NCI-H1694 treated with DMSO at 0.1 percent for 48 hours (cell line): ENCODE data around the gene EXOC1.
"Not testable (repeated sequence)": the region's sequence is repeated elsewhere in the genome, so short reads cannot be mapped to it uniquely, and the experiment has no call there.

Source experiments
- DNase-seq: peaks from one replicate; lab custom pipeline; 2025; lab: John Stamatoyannopoulos, UW

EXOC1 gene

DNA sequence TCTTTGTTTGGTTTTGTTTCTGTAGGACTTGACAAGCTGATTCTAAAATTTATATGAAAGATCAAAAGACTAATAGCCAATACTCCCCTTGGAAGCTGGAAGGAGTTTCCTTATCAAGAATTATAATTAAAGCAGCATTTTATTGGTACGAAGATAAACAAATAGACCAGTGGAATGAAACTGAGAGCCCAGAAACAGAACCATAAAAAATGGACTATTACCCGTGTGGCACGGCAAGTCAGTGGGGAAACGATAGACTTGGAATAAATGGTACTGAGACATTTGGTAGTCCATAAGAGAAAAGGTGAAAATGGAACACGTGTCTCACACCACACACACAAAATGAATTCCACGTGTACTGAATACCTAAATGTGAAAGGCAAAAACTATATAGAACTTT is 52.9 kb downstream of the EXOC1 start:
- DNase-seq = no peak

DNA sequence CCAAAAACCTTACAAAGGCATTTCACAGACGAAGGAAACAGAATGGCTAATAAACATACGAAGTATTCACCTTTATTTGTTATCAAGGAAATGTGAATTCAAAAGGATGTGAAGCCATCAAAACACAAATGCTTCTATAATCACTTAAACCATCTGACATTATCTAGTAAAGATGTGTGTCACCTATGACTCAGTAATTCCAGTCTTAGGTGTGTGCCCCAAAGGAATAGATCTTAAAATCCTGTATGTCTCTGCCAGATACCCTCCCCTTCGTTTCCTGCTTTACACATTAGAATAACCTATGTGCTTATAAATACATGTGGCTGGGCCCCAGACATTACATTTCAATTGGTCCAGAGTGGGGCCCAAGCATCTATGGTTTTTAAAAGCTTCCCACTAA is 53.5 kb downstream of the EXOC1 start:
- DNase-seq = no peak

DNA sequence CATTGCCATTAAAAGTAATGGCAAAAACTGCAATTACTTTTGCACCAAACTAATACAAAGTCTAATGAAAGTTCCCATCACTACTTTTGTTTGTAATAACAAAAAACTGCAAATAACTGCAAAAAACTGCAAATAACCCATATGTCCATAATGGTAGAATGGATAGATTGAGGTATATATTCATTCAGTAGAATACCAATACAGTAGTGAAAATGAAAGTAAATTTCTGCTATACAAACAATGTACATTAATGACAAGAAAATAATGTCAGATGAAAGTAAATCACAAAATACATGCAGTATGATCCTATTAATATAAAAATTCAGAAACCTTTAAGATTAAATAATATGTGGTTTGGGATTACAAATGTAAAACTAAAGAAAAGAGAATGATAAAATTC is 54.0 kb downstream of the EXOC1 start:
- no peak for DNase-seq

DNA sequence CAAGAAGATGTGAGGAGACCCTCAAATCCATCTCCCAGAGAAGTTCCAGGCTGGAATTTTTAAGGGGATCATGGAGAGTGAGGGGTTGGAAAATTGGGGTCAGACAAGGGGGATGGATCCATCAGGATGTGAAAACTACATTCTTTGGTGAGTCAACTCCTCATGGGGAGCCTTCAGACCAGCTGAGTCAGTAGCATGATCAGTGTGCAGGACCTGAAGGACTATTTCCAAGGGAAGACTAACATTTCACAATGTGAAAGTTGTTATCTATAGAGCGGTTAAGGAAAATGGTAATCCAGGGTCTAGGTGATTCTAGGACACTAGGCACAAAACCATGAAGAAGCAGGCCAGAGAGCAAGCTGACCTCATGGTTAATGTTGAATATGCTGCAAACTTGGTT is 56.7 kb downstream of the EXOC1 start:
- DNase-seq = no peak

DNA sequence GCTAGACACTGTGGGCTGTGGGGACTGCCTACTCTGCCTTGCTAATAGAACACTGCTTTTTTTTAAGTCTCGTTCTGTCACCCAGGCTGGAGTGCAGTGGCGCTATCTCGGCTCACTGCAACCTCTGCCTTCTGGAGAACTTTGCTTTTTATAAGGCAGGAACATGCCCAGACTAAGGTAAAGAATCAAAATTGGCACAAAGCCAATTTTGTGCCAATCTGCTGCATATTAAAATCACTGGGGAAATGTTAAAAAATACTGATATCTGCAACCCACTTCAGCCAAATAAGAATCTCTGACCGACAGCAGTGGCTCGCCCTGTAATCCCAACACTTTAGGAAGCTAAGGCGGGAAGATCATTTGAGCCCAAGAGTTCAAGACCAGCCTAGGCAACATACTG is 58.8 kb downstream of the EXOC1 start:
- DNase-seq = peak; percentile 6

DNA sequence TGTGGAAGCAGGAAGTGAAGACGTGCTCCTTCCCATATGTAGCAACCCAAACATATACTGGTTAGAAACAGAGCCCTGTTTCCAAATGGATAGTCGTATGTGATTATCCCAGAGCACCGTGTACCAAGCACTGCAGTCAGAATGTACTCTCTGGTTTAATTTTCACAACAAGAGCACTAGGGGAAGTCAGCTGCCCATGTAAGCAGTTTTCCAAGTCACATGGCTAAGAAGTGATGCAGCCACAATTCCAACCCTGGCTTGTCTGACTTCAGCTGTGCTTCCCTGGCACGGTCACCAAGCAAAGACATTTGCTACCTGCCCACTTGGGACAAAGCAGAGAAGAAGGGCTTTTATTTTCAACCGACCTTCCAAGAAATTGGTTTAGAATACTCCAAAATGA is 67.1 kb downstream of the EXOC1 start:
- no peak for DNase-seq

DNA sequence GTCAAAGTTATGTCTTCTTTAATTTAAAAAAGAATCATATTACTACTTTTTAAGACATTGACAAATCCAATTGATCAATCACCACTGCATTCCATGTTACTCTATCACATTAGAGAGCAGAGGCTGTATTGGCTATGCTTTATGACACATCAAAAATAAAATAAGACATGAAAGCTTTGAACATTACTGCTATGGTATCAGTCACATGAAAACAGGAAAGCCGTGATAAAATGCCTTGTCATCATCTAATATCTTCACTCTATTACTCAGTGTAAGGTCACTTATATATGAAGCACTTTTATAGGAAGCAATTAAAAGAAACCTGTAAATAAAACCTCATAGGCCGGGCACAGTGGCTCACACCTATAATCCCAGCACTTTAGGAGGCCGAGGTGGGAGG is 67.6 kb downstream of the EXOC1 start:
- DNase-seq = no peak

DNA sequence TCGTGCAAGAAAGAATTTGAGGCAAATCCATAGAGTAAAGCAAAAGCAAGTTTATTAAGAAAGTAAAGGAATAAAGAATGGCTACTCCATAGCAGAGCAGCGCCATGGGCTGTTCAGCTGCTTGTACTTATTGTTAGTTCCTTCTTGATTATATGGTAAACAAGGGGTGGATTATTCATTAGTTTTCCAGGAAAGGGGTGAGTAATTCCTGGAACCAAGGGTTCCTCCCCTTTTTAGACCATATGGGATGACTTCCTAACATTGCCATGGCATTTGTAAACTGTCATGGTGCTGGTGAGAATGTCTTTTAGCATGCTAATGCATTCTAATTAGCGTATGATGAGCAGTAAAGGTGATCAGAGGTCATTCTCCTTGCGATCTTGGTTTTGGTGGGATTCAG is 71.8 kb downstream of the EXOC1 start:
- no peak for DNase-seq

DNA sequence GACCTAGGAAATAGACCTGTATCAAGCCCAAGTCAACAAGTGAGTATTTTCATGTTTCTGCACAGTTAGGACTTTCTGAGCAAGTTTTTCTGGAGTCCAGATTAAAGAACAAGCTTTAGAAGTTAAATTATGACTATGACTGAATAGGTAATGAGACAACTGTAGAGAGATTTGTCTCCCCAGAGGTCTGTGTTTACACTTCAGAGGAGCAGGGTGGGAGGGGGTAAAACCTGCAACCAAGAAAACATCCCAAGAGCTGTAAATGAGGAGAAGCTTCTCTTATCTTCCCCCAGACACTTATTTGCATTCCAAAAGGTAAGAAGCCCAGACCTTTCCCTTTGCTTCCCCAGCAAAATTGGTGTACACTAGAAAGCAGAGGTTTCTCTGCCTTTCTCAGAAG is 73.2 kb downstream of the EXOC1 start:
- DNase-seq = no peak

DNA sequence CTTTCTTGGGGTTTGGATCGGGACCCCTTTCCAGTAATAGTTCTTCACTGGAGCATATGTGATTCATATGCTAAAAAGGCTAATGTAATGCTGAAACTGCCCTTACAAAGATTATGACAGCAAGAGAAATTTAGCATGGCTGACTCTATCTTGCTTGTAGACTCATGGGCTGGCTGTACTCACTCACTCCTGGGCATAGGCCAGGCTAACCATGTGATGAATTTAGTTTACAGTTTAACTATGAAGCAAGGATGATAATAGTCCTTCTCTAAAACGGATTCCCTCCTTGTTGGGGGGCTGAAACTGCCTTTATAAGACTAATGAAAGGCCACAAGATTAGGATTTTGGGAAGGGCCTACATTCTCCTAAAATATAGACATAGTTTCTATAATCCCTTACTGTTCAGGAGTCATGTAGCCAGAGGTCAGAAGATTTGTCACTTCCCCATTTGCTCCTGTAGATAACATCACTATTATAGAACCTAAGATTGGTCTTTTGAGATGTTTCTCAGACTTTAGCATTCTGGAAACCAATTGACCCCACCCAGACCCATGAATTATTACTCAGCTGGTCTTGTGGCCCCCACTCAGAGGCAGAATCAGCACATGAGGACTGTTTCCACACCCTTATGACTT is 74.5 kb downstream of the EXOC1 start:
- DNase-seq = no peak

DNA sequence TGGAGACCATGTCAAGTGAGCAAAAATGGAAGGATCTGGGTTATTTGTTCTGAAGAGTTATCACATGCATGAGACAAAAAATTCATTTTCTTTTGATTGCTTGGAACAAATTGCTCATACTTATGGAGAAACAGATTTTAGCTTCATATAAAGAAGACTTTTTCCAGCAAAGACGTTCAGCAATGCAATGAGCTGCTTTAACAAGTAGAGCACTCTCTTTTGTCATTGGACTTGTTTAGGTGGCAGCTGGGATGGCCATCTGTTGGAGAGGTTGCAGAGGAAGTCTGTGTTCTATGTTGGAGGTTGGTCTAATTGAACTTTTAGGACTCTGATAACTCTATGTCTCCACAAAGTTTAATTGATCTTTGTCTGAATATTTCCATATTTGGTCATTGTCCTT is 75.4 kb downstream of the EXOC1 start:
- peak; percentile 4 for DNase-seq

DNA sequence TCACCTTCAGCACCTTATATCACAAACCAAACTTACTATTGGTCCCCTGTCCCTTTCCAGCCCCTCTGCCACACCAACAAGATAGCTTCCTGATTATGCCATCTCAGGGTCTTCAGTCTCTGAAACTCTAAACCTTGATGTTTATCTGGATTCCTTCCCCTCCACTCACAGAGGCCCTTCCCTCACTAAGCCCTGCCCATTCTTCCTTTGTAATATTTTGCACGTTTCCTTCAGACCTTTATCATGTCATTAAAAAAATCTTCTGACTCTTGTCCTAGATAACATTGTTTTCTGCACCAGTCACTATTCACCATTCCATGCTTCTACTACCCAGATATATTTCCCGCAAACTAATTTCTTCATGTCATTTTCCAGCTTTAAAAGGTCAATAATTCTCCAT is 77.6 kb downstream of the EXOC1 start:
- no peak for DNase-seq

DNA sequence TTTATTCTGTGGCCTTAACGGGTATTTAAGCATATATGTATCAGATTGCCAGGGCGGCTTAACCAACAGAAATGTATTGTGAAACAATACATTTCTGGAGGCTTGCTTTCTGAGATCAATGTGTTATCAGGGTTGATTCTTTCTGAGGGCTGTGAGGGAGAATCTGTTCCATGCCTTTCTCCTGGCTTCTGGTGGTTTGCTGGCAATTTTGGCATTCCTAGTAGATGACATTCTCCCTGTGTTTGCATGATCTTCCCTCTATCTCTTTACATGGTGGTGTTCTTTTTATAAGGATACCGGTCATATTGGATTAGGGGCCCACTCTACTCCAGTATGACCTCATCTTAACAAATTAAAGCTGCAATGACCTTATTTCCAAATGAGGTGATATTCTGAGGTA is 78.4 kb downstream of the EXOC1 start:
- no peak for DNase-seq

DNA sequence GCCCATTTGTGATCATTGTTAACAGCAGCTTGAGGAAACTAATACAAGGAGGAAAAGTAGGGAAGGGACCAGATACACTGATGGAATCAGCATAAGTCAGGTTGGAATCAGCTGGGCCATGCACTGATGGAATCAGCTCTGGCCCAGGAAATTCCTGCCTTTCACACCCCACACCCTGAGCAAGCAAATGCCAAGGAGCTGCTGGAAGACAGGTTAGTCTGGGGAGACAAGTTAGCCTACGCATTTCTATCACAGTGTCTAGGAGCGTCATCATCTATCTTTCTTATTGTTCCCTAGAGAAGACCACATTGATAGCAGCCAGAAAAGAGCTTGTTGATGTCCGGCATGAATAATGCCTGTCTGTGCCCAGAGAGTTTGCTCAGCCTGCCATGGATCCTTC is 79.1 kb downstream of the EXOC1 start:
- no peak for DNase-seq

DNA sequence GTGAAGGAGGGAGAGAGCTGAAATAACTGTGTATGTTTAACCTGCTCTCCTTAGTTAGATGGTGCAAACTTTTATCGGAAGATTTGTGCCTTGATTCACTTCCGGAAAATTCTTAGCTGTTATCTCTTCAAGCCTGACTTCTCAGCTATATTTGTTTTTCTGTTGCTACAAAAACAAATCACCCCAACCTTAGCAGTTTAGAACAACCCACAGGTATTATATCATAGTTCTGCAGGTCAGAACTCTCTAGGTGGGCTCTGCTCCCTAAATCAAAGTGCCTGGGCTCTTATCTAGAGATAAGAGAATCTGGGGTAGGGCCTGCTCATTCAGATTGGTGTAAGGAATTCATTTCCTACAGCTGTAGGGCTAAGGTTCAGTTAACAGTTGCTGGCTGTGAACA is 80.2 kb downstream of the EXOC1 start:
- DNase-seq = no peak

DNA sequence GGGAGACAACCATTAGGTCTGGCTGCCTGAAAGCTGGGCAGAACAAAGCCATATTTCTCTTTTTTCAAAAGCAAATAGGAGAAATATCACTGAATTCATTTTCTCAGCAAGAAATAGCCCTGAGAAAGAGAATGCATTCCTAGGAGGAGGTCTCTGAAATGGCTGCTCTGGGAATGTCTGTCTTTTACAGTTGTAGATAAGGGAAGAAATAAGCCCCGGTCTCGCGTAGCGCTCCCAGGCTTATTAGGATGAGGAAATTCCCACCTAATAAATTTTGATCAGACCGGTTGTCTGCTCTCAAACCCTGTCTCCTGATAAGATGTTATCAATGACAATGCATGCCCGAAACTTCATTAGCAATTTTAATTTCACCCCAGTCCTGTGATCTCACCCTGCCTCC is 82.5 kb downstream of the EXOC1 start:
- DNase-seq = not testable (repeated sequence)

DNA sequence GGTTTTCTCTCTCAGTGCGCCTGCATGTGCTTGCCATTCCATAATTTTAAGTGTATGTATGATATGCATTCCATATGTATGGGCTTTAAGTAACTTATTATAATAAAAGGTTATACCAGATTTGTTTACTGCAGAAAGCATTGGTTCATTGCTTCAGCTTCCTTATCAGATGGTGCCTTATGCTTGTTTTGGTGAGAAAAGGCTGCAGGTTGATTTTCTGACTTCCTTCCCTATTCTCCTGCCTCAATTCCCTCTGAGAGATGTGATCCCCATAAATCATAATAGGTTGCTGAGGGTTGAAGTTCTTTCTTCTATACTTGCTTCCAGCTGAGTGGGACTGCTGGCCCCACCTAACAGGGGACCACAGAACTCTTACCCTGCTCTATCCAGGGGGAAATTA is 85.0 kb downstream of the EXOC1 start:
- DNase-seq = no peak

DNA sequence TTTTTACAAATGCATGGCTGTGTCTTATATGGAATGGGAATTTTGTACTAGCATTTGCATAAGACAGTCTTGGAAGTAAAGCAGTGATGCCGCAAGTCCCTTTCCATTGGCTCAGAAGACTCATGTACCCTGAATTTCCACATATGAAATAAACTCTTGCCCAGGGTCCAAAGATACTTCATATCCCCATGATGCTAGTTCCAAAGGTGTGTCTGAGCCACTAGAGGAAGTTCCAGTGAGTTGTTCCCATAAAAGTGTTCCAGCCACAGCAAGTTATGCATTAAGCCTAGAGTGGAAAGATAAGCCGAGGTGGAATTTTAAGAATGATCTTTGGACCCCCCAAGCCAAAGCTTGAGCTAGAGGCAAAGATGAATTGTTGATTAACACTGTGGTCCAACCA is 86.0 kb downstream of the EXOC1 start:
- no peak for DNase-seq

DNA sequence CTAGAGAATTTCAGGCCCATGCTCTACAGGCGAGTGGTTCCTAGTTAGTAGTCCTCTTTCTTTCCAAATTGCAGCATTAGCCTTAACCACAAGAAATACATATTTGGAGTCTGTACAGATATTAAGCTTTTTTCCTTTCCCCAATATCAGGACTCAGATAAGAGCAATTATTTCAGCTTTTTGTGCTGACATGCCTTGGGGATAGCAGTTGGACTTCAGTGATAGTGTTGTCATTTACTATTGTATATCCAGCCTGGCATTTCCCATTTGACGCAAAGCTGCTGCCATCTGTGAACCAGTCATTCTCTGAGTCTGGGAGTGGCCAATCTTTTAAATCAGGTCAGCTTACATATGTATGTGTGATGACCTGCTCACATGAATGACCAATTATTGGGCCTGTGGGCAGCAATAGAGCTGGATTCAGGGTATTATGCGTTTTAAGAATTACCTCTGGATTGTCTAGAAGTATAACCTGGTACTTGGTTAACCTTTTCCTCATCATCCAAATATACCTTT is 88.5 kb downstream of the EXOC1 start:
- no peak for DNase-seq

DNA sequence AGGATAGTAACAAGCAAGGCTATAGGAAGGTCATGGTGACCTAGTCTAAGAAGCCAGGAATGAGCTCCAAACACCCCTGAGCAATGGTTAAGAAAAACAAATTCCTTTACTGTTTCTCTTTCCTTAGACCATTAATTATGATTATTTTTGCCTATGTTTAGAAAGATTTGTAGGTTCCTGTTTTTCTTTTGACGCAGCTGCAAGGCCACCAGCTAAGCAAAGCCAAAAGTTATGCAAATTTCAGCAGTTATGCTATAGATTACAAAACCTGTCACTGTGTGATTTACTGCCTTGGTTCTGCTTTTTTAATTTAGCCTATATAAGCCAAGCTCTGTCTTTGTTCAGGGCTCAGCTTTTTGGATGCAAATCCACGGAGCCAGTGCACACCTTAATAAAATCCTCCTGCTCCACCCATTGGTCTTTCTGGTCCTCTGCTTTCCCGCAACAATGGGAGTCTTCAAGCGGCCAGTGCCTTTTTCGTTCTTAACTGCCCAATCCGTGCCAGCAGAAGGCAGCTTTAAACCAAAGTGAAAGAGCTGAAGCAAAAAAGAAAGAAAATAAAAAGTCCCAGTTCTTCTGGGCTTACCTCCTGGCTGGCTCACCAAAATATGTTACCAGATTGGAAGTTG is 93.9 kb downstream of the EXOC1 start:
- peak; percentile 3 for DNase-seq

DNA sequence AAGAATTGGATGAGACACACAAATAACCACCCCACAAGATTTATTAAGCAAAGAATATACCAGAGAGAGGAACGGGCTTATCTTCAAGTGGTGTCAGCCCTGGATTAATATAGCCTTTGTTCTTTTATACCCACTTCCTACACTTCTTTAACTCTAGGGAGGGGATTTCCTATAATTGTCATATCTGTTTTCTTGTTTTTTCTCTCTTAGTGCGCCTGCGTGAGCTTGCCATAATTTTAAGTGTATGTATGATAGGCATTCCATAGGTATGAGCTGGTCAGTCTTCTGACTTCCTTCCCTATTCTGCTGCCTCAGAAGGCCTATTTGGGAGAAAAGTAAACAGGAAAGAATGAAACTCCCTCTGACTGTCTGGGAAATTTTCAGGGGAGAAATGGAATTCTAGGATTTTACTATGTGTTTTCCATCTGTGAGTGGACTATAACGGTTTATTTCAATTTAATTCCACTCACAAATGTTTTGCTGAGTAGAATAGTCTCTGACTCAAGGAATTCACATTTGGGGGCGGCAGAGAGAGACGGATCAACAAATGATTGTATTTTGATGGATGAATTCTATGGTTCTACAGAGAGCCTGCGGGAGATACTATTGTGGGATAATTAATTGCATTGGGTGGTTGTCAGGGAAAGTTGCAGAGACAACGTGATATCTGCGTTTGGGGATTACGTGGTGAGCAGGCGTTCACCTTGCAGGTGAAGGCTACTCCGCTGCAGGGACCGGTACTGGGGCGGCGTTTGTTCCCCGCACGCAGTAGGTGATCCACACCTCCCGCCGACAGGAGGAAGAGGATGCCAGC is 94.7 kb downstream of the EXOC1 start:
- no peak for DNase-seq

DNA sequence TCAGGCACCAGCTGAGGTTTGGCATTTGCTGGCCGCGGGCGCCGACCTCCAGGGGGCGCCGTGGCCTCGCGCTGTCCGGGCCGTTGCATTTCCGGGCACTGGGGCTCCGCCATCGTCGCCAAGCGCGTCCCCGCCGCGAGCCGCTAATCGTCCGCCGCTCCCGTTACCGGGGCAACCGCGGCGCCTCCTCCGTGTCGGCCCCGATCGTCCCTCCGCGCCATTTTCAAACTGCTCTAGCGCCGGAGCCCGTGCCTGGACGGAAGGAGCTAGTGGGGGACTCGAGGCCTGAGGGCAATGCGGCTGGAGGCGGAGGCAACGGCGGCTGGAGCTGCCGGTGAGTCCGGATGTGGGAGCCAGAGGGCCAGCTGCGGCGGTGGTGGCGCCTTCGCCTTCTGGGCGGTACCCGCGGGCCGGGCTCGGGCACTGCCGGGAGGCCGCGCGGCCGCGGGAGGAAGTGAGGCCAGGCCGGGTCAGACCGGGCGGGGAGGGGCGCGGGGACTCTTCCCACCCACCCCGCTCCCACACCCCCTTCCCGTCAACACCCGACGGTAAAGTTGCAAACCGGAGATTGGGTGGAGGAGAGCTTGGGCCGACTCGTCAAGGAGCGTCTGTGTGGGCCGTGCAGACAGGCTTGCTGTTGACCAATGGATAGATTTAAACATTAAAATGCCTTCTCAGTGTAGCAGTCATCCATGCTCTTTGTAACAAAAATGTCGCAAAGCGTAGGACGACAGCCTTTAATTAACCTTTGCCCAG is 95.5 kb downstream of the EXOC1 start, which contains the start of gene CEP135:
TSS of gene CEP135 (plus strand) at position 220 of the 756 bp plus-strand sequence. CDS start 3,186 bp downstream, outside the sequence.
- DNase-seq = peak; percentile 62

DNA sequence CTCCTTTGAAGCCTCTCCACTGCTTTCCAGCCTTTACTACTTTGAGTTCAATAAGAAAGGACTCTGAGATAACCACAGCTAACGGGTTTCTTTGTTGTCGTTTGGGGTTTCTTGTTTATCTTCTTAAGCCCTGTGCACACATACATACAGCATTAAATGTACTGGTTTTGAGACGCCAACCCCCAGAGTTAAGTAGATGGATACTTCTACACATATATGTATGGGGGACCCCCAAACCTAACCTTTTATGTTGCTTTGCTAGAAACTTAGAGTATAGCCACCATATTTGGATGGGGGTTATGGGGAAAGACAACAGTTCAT is 96.0 kb downstream of the EXOC1 start:
- DNase-seq = no peak
